ENCODE measurements around the gene PTGR3.
A peak's percentile ranks its signal among the peaks of the same experiment; 100 is the strongest.

GRCh38 chr18:75201282-75202270 lies 7.4 kb downstream of the PTGR3 start:
- TF ChIP-seq CTCF (IDR thresholded peaks at IDR 0.05): peak in 3 of 7 experiments; percentile 22 to 30 (median 27)
- TF ChIP-seq POLR2A (IDR thresholded peaks at IDR 0.05): peak in 2 of 3 donors; percentile 38 to 40

Measured in body of pancreas (tissue), 4 donors.